NB4 (cell line): Measurements from ENCODE around the gene GTF3C4.

Source experiments
- CTCF ChIP-seq: IDR thresholded peaks from one replicate; pipeline ENCODE4 v1.5.1; 2012; ENCODE audit warnings: low read depth, low read length
- POLR2A ChIP-seq: IDR thresholded peaks from 2 replicates; pipeline ENCODE4 v1.6.1; 2011; ENCODE audit warnings: mild to moderate bottlenecking; ENCODE audit not compliant: insufficient read length; ENCODE audit errors: extremely low read depth

GRCh38 chr9:132628746-132629145 is 41.5 kb upstream of the GTF3C4 start:
- TF ChIP-seq POLR2A: no peak
- no peak for TF ChIP-seq CTCF
